GM04504 (cell line): Measurements from ENCODE around the gene SORL1.

Experiments used
- DNase-seq: peaks from one replicate; pipeline ENCODE4 v3.0.0-alpha.2; 2012; ENCODE audit warnings: low read depth

SORL1 gene

DNA sequence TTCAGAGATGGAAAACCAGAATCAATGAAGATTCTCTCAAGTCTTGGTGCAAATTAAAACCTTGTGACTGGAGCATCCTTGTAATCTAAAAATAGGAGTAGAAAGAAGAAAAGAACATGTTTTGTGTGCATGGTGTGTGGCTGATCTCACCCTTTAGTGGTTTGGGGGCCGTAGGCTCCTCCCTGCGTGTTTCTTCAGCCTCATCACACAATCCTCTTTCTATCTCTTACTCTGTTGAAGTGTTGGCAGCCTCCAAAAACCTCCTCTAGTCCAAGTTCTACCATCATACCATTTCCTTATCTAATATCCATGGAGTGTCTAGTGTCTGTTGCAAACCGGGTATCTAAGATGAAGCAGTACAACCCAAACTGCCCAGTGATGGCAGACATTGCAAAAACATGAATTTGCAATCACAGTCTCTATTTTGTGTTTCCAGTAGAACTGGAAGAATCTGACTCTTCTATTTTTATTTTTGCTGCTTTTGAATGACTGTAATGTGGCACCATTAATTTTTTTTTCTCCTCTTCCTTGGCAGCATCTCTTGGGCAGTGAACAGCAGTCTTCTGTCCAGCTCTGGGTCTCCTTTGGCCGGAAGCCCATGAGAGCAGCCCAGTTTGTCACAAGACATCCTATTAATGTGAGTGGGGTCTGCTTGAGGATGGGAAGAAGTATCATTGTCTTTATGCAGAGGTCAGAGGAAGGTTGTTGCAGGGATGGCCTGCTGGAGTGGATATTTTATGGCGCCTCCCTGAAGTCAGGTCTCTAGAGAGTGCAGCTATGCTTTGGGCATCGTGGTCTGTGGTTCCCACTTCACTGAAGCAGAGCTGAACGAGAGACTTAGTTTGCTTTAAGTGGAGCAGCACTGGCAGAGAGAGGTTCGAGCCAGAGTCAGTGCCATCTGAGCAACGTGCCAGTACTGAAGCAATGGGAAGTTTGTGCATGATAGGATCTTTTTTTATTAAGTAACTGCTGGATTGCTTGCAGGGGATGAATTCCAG is 60.7 kb downstream of the SORL1 start:
- DNase-seq = no peak

DNA sequence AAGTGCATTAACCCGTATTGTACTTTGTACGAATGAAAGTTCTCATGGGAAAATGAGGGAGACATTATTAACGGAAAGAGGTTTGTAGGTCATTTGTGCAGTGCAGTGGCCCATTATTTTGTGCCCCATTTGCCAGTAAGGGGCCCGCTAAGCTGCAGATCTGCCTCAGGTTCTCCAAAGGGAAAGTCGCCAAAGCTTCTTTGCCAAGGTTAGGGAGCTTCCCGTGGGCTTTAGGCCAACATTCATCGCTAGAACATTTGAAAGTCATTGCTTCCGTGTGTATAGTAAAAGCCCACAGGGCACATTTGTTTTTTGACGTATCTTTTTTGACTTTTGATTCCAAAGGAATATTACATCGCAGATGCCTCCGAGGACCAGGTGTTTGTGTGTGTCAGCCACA is 61.7 kb downstream of the SORL1 start:
- DNase-seq = no peak

DNA sequence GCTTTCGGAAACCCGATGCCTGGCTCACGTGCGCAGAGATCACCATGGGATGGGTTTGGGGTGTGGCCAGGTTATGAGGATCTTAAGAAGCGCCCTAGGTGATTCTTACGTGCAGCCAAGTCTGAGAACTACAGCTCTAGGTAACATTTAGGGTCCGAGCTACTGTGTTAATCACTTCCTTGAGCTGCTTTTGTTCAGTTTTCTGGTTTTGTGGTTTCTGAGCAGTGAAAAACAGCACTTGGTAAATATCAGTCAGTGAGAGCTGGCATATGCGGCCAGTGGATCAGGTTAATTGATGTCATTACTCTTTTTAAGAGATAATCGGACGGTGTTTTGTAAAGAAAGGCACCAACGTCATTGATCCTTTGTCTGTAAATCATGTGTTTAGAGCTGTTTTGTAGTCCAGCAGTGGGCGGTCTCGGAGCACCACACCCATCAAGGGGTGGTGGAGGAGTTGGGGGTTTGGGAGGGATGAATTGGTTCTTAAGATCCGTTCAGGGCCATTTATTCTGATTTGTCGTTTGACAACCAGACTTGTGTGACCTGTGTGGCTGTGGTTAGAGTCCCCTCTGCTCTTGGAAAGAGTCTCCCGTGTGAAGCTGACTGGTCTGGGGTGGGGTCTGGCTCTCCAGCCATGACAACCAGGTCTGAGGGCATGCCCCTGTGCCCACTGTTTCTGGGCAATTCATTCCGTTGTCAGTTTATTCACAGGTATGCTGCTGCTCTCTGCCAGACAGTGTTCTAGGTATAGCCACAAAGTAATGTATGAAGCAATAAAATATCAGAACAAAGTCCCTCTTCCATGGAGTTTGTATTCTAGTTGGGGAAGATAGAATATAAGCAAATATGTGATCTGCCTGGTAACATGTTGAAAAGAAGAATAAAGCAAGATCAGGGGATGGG is 62.6 kb downstream of the SORL1 start:
- no peak for DNase-seq

DNA sequence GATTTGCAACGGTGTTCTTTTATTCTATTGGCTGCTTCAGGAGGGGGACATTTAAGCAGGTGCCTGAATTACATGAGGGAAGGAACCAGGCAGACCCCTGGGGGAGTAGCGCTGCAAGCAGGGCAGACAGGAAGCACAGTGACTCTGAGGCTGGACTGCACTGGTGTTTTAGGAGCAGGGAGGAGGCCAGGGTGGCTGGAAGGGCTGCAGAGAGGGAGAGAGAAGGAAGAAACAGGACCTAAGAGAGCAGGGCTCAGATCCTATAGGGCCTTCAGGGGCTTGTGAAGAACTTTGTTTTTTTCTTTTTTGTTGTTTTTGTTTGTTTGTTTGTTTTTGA is 63.2 kb downstream of the SORL1 start:
- DNase-seq = no peak

DNA sequence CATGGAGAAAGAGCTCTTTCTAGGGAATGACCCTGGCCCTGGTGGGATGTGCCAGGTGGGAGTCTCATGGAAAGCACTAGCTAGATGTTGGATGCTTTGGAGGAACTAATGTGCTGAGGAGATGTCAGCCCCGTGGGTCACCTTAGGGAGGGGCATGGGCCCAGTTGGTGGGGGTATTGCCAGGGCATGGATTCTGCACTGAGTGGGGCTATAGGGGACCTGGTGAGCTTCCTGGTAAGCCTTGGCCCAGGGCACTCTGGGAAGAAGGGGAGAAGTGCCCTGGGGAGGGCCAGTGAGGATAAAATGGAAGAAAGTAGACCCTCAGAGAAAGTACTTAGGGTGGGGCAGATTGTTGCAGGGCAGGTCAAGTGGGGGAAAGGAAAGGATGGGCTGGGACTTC is 65.9 kb downstream of the SORL1 start:
- no peak for DNase-seq

DNA sequence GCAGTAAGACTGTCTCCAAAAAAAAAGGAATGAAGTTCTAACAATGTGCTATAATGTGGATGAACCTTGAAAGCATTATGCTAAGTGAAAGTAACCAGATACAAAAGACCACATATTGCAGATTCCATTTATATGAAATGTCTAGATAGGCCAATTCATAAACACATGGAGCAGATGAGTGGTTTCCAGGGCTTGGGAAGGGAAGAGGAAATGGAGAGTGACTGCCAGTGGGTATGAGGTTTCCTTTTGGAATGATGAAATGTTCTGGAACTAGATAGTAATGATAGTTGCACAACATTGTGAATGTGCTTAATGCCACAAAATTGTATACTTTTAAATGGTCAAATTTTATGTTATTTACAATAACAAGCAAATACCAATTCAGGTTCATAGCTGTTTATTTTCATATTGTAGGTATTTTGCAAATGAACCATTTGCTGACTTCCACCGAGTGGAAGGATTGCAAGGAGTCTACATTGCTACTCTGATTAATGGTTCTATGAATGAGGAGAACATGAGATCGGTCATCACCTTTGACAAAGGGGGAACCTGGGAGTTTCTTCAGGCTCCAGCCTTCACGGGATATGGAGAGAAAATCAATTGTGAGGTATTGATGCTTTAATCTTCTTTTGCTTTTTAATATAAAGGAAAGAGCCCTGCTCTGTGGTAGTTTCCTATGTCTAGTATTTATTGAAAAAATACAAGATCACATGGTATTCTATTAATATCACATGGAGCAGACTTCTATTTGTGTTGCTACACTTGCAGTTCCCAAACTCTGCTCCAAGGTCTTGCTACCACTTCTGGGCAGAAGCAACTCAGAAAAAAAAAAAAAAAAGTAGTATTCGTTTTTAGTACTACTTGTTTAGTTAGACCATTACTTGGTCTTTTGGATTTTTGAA is 68.4 kb downstream of the SORL1 start:
- DNase-seq = peak; percentile 40

DNA sequence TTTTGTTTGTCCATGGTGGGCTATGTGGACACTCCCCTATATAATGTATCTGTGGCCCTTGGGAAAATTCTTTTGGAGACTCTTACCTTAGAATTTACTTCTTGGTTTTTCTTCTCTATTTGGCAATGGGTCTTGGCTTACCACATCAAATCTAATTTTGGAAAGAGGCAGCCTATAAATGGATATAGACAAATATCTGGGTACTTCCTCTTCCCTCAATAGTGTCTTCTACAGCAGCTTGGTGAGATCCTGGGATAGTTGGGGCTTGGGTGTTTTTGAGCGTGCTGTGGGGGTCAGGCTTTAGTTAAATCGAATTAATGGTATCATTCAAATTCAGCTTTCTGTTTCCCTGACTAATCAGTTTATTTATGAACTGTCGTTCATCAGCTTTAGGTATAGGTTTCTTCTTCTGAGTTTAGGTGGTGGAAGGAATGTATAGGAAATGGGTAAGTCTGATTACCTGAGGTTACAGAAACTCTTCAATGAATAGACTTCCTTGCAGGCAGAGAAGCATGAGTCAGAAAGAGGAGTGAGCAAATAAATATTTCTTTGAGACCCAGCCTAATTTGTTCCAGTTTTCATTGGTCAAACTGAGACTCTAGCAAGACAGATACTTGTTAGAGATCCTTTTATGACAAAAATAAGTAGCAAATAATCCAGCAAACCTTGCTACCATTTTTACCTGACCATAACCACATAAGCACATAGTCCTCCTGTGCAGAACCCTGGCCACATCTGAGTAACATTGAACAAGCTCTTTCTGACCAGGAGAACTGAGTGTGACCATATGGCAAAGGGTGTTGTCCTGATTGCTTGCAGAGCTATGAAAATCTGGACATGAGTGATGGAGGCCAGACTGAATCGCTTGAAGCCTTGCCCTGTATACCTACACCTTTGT is 69.3 kb downstream of the SORL1 start:
- DNase-seq = no peak

DNA sequence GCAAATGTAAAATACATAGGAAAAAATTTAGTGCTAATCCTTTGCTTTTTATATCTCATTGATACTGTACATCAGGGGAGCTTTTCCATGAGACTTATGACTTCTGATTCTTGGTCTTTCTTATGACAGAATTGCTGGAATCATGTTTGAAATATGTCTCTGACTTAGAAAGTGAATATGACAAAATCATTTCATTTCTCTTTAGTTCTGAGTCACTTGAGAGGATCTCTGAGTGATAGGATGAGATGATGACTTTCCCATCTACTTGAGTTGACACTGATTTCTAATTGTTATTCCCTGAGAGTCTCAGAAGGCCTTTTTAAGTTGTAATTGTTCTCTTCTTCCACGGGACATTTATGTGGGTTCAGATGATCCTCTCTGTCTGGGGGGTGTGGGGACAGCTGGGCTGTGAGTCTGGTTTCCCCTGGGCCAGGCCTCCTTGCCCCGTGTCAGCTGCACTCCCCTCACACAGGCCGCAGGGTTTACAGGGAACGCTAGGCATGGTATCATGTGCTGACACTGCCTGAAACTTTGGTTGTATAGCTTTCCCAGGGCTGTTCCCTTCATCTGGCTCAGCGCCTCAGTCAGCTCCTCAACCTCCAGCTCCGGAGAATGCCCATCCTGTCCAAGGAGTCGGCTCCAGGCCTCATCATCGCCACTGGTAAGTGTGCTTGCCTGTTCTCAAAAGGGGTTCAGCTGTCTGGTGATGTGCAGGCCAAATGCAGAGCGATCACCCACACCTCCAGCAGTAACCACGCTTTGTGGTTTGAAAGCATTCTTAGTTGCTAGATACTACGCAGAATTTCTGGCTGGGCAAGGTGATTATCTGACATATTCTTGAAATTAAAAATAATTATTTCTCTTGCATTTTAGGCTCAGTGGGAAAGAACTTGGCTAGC is 70.2 kb downstream of the SORL1 start:
- DNase-seq = no peak

DNA sequence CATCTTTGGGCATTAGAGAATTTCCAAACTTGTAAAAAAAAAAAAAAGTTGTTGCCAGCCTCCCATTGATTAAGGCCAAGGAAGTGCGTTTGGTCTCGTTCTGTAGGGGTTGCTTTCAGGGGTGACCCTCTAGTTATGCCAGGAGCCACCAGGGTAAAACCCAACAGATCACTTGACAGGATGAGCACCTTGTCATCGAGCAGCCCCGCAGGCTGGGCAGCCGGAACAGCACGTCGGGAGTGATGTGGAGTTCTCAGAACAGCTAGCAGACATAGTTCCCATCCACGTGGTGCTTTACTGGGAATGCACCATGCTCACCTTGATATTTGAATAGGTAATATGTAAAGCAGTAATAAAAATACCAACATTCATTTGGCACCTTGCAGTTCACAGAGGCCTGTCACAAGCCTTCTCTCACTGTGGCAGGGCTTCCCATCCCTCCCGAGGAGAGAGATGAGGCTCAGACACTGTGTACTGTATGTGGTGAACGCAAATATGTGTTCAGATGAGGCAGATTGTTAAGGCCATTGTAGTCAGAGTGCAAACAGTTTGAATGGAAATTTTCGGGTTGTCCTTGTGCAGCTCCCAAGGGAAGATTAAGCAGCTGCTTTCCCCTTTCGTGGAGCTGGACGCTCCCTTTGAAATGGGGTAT is 71.6 kb downstream of the SORL1 start:
- no peak for DNase-seq

DNA sequence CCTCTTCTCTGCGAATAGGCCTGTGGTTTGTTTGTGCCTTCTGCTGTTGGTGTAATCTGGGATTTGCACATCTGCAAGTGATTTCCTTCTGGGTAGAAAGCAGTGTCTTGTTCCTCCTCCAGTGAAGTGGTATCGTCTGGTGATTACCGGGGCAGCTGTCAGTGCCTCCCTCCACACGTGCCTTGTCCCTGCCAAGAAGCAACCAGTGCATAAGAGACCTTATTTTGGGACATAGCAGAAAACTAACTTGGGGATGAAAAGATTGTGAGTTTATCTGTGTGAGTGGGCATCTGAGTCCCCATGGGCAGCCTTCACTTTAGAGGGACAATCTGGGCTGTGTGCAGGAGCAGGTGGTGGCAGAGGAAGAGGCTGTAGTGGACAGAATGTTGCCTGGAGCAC is 72.1 kb downstream of the SORL1 start:
- no peak for DNase-seq

DNA sequence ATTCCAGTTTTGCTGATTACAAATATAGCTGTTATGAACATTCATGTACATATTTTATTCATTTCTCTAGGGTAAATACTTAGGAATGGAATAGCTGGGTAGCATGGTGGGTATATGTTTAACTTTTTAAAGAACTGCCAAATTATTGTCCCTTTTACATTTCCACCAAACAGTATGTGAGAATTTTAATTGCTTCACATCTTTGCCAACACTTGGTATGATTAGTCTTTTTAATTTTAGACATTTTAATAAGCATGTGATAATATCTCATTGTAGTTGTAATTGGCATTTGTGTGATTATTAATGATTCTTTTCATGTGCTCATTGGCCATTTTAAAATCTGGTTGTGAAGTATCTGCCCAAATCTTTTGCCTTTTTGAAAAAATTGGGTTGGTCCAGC is 73.3 kb downstream of the SORL1 start:
- DNase-seq = no peak

DNA sequence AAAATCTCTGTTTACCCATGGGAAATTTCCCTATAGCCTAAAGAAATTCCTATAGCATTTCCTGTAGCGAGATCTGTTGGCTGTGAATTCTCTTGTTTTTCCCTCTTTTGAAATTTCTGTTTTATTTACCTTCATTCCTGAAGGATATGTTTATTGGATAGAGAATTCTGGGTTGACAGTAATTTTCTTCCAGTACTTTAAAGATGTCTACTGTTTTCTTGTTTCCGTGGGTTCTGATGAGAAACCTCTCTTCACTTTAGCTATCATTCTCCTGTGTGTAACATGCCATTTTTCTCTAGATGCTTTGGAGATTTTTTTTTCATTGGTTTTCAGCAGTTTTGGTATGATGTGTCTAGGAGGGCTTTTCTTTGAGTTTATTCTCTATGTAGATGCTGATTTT is 78.1 kb downstream of the SORL1 start:
- no peak for DNase-seq

DNA sequence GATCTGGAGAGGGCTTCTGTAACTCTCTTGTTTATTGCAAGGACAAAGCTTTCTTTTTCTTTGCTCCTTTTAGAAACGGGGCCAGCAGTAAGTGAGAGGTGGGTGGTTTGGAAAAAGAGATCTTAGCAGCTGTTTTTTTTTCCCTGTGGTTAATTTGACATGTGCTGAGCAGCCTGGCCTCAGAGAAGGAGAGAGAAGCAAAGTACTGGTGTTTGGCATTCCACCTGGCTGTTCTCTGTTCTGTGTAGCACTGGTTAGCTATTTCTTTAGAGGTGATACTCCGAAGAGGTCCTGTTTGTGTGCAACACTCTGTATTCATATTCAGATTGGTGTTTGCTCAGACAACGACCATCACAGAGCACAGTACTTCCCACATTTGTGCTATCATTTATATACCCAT is 81.5 kb downstream of the SORL1 start:
- DNase-seq = no peak

DNA sequence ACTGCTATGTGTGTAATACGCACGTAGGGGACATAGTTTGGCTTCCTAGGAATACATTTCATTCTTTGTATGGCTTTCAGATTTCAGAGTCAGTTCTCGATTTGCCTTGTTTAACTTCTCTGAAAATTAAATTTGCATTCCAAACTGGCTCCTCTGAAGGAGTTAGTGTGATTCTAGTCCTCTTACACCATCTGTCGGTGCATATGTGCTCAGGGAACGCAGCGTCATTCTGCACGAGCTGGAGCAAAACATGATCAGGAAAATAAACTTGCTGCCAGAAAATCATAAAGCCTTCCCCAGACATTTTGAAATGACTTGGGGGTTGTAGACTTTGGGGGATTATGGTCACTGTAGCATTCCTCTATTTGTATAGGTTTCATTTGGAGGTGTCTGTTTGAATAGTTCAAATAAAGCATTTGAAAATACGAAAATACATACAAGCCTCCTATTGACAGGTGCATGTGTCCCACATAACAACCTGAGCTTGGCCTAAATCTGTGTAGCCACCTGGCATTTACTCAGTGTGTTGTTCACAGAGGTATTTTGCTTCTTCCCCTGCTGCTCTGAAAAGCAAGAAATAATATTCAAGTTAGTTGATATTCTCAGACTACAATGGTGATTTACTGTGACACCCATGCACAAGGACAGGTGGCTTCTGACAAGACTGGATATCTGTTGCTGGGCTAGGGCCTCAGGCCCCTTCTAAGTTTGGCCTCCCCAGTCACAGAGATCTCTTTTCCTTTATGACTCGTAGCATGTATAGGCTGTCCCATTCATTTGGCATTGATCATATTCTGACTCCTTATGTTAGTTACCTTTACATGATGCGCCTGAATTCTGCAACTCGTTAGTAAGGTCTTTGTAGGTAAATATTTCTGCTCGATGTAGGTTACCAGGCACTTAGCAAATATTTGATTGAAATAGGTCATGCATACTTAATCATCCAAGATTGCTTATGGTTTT is 82.3 kb downstream of the SORL1 start:
- peak; percentile 16 for DNase-seq

DNA sequence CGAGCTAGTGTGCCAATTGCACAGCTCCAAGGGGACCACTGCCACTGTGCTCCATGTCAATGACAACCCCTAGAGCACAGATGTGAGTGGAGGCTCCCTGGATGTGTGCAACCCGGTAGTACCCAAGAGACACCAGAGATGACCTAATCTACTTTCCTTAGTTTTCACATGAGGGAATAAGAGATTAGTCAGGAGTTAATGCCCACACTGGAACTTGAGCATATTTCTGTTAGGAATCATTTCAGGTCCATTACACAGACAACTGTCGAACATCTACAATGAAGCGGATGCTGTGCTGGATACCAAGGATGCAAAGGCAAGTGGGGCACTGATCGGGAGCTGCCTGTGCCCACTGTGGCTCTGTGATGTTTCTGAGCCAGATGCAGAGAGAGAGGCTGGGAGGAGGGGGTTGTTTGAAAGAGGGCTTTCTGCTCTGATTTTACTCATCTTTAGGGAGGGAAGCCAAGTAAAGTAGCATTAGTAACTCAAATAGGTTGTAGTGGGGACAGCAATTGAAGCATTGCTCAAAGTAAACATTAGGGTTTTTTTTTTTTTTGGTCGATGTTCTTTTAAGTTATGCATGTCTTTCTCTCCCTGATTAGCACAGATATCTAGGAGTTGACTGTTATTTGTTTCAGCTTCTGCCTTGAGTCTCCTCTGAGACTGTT is 83.1 kb downstream of the SORL1 start:
- DNase-seq = no peak

DNA sequence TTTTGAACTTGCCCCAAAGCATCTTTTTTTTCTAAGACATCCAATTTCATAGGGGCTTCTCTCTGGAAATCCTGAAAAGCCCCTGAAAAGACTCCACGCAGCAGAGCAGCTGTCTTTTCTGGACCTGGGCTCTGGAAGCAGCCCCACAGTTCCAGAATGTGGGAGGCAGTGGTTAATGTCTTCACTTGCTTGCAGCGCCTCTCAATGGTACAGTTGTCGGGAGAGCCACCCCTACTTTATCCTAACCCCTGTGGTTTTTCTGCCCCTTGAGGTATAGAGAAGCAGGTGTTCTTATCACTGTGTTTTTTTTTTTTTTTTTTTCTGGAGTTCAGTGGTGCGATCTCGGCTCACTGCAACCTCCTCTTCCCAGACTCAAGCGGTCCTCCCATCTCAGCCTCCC is 84.0 kb downstream of the SORL1 start:
- no peak for DNase-seq

DNA sequence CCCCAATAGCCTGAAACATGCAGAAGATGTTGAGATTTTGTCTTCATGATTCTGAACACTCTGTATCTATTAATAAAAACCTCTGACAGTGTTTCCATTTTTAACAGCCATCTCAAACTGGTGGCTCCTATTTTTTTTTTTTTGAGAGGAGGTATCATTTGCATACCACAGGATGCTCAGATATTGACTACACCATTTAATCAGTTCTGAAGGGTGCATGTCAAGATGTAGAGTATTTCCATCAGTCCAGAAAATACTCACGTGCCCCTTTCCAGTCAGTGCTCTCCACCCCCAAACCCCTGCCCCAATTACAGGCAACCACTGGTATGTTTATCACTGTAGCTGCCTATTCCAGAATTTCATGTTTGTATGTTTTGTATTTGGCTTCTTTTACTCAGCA is 85.9 kb downstream of the SORL1 start:
- DNase-seq = no peak

DNA sequence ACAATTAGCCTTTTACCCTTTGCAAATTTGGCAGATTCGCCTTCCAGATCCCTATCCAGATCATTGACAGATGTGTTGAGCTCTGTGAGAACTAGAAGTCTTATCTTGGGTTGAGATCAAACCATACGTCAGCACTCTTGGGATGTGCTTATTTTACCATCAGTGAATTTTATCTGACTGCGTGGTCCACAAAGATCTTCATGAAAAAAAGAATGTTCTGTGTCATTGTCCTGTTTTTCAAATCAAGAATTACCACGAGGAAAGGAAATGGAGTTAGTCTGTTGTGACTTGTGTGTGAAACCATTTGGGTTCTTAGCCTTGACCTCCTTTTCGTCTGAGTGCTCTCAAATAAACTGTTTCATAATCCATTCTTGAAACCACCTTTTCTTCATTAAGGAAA is 86.9 kb downstream of the SORL1 start:
- no peak for DNase-seq
